ENCODE measurements around the gene SHISA9. TPM values are rescaled to one million over a fixed set of nuclear protein-coding genes. Genes with fewer than 3 reads are reported as not detected.

Gene SHISA9
- total RNA-seq, 1 donor from 2014 or later, result 3.0 TPM

- H3K36me3 Mint-ChIP-seq (ENCODE audit: insufficient read depth), result no peaks in the 10 kb centered on the region
- H3K4me1 Mint-ChIP-seq (ENCODE audit: low read depth), result peaks cover 7% of the 10 kb centered on the region
- no peak for DNase-seq (ENCODE audit: low spot score, unreplicated experiment)
- no peak overlapping the region for H3K27ac Mint-ChIP-seq
- no peaks in the 10 kb centered on the region for H3K27me3 Mint-ChIP-seq
- H3K9me3 Mint-ChIP-seq (ENCODE audit: low read depth), result no peaks in the 10 kb centered on the region
- TF ChIP-seq CTCF (IDR thresholded peaks at IDR 0.05; ENCODE audit: unreplicated experiment), result no peak
- no peak overlapping the region for H3K4me3 Mint-ChIP-seq (ENCODE audit: low read depth)
Measured at GRCh38 chr16:12959072-12959471, 57.7 kb downstream of the SHISA9 start.

GRCh38 chr16:12961626-12962025, 60.2 kb downstream of the SHISA9 start:
- no peak for TF ChIP-seq CTCF (IDR thresholded peaks at IDR 0.05; ENCODE audit: unreplicated experiment)
- Mint-ChIP-seq H3K9me3 (ENCODE audit: low read depth) (no peaks in the 10 kb centered on the region), H3K27me3 (no peaks in the 10 kb centered on the region), H3K4me3 (ENCODE audit: low read depth) (no peak overlapping the region), H3K27ac (no peak overlapping the region), H3K4me1 (ENCODE audit: low read depth) (no peaks in the 10 kb centered on the region), H3K36me3 (ENCODE audit: insufficient read depth) (no peaks in the 10 kb centered on the region)
- no peak for DNase-seq (ENCODE audit: low spot score, unreplicated experiment)

- TF ChIP-seq CTCF (IDR thresholded peaks at IDR 0.05; ENCODE audit: unreplicated experiment), result no peak
- Mint-ChIP-seq H3K27ac (no peak overlapping the region), H3K9me3 (ENCODE audit: low read depth) (no peaks in the 10 kb centered on the region), H3K4me3 (ENCODE audit: low read depth) (no peak overlapping the region), H3K36me3 (ENCODE audit: insufficient read depth) (no peaks in the 10 kb centered on the region), H3K4me1 (ENCODE audit: low read depth) (no peaks in the 10 kb centered on the region), H3K27me3 (no peaks in the 10 kb centered on the region)
- no peak for DNase-seq (ENCODE audit: low spot score, unreplicated experiment)
Measured at GRCh38 chr16:12964461-12964860, 63.1 kb downstream of the SHISA9 start.

GRCh38 chr16:12965274-12965804, 63.9 kb downstream of the SHISA9 start:
- TF ChIP-seq CTCF (IDR thresholded peaks at IDR 0.05; ENCODE audit: unreplicated experiment), result no peak
- Mint-ChIP-seq H3K4me3 (ENCODE audit: low read depth) (no peak overlapping the region), H3K27me3 (no peaks in the 10 kb centered on the region), H3K9me3 (ENCODE audit: low read depth) (no peaks in the 10 kb centered on the region), H3K36me3 (ENCODE audit: insufficient read depth) (no peaks in the 10 kb centered on the region), H3K4me1 (ENCODE audit: low read depth) (no peaks in the 10 kb centered on the region), H3K27ac (no peak overlapping the region)
- no peak for DNase-seq (ENCODE audit: low spot score, unreplicated experiment)

GRCh38 chr16:12971241-12971640, 69.8 kb downstream of the SHISA9 start:
- H3K9me3 Mint-ChIP-seq (ENCODE audit: low read depth), result no peaks in the 10 kb centered on the region
- H3K36me3 Mint-ChIP-seq (ENCODE audit: insufficient read depth), result no peaks in the 10 kb centered on the region
- no peak overlapping the region for H3K4me3 Mint-ChIP-seq (ENCODE audit: low read depth)
- no peak for TF ChIP-seq CTCF (IDR thresholded peaks at IDR 0.05; ENCODE audit: unreplicated experiment)
- peaks cover 1% of the 10 kb centered on the region for H3K4me1 Mint-ChIP-seq (ENCODE audit: low read depth)
- no peaks in the 10 kb centered on the region for H3K27me3 Mint-ChIP-seq
- no peak overlapping the region for H3K27ac Mint-ChIP-seq
- no peak for DNase-seq (ENCODE audit: low spot score, unreplicated experiment)

All from progenitor cell of endocrine pancreas (in vitro differentiated cells).